CD4-positive, alpha-beta T cell (primary cell): ENCODE data around the gene VIPR2. TPM values are rescaled to one million over a fixed set of nuclear protein-coding genes. Genes with fewer than 3 reads are reported as not detected.

Experiments used
- ATAC-seq: fragments of 200-7000 bp; cut with Tn5 transposase; one replicate; pipeline ENCODE4 v1.10.0; 2022; ENCODE audit warnings: mild to moderate bottlenecking; ENCODE audit not compliant: poor library complexity
- CTCF ChIA-PET: fragments of 350-600 bp; sonication (Branson Sonifier 250); formaldehyde crosslinking; loops from one replicate; lab custom pipeline; 2021; ENCODE audit warnings: antibody characterized with exemption, inconsistent platforms; lab: Charles Lee
- POLR2A ChIA-PET: fragments of 350-600 bp; sonication (Branson Sonifier 250); formaldehyde crosslinking; loops from one replicate; lab custom pipeline; 2021; ENCODE audit warnings: antibody characterized with exemption, inconsistent platforms; lab: Charles Lee
- DNase-seq, 14 experiments: peaks; one replicate each; pipeline ENCODE4 v3.0.0-alpha.2; 2013 to 2020; ENCODE audit warnings: mixed read lengths in 2 of 14
- H3K27ac ChIP-seq, 2 donors: one replicate each; pipeline versions ENCODE4 v1.5.1 to v1.7.0; 2013; ENCODE audit warnings: low read length in 2 of 2, low read depth in 1 of 2, mild to moderate bottlenecking in 1 of 2
- H3K27me3 ChIP-seq, 2 experiments: 1 replicate in 1 of 2; 2 replicates in 1 of 2; pipeline versions ENCODE4 v1.6.1 to v1.7.0; 2013; ENCODE audit warnings: low read length in 2 of 2, control low read depth in 1 of 2, mild to moderate bottlenecking in 1 of 2, moderate library complexity in 1 of 2; ENCODE audit not compliant: insufficient read depth in 2 of 2, control insufficient read depth in 1 of 2
- H3K36me3 ChIP-seq: one replicate; pipeline ENCODE4 v1.6.1; 2013; ENCODE audit warnings: low read length, control low read depth; ENCODE audit not compliant: insufficient read depth
- H3K4me1 ChIP-seq: one replicate; pipeline ENCODE4 v1.6.1; 2013; ENCODE audit warnings: low read length, control low read depth; ENCODE audit not compliant: insufficient read depth
- H3K4me3 ChIP-seq: one replicate; pipeline ENCODE4 v1.5.1; 2013; ENCODE audit warnings: mild to moderate bottlenecking, low read length, moderate library complexity
- H3K9me3 ChIP-seq, 2 experiments: 1 replicate in 1 of 2; 2 replicates in 1 of 2; pipeline versions ENCODE4 v1.6.1 to v1.7.0; 2013; ENCODE audit warnings: low read length in 2 of 2, mild to moderate bottlenecking in 2 of 2, control low read depth in 1 of 2, moderate library complexity in 1 of 2; ENCODE audit not compliant: control insufficient read depth in 1 of 2, insufficient read depth in 1 of 2
- H3K27ac Mint-ChIP-seq: one replicate; pipeline ENCODE4 v1.8.0; 2020; ENCODE audit warnings: mixed read lengths
- H3K27me3 Mint-ChIP-seq: one replicate; pipeline ENCODE4 v1.8.0; 2021; ENCODE audit warnings: mixed read lengths
- H3K36me3 Mint-ChIP-seq: one replicate; pipeline ENCODE4 v1.8.0; 2021; ENCODE audit warnings: low read depth, mixed read lengths
- H3K4me1 Mint-ChIP-seq: one replicate; pipeline ENCODE4 v1.8.0; 2021; ENCODE audit warnings: low read depth, mixed read lengths
- H3K4me3 Mint-ChIP-seq: one replicate; pipeline ENCODE4 v1.8.0; 2020; ENCODE audit warnings: mild to moderate bottlenecking, mixed read lengths
- H3K9me3 Mint-ChIP-seq: one replicate; pipeline ENCODE4 v1.8.0; 2020; ENCODE audit warnings: mixed read lengths
- CTCF ChIP-seq: fragments of 200-600 bp; IDR thresholded peaks from one replicate; pipeline ENCODE4 v1.8.0; 2022; ENCODE audit warnings: antibody characterized with exemption, mild to moderate bottlenecking
- intact Hi-C, 2 experiments: fragments of 100-400 bp; cut with DNase I in 1 of 2; cut with micrococcal nuclease in 1 of 2; formaldehyde crosslinking; loops; one replicate each; pipeline versions ENCODE4 v1.15.1 to v1.9.0; 2023 to 2025; cut with DNase I, micrococcal nuclease
- total RNA-seq, 174 experiments: library from RNA in 2 of 174; stranded (reverse) in 2 of 174; gene quantifications; one replicate each; pipeline ENCODE4 v1.2.3 and lab custom pipeline; 2021 to 2026

The VIPR2 gene
- total RNA-seq, 2 experiments from 2014 or later = 0.59 to 0.80 TPM

DNA sequence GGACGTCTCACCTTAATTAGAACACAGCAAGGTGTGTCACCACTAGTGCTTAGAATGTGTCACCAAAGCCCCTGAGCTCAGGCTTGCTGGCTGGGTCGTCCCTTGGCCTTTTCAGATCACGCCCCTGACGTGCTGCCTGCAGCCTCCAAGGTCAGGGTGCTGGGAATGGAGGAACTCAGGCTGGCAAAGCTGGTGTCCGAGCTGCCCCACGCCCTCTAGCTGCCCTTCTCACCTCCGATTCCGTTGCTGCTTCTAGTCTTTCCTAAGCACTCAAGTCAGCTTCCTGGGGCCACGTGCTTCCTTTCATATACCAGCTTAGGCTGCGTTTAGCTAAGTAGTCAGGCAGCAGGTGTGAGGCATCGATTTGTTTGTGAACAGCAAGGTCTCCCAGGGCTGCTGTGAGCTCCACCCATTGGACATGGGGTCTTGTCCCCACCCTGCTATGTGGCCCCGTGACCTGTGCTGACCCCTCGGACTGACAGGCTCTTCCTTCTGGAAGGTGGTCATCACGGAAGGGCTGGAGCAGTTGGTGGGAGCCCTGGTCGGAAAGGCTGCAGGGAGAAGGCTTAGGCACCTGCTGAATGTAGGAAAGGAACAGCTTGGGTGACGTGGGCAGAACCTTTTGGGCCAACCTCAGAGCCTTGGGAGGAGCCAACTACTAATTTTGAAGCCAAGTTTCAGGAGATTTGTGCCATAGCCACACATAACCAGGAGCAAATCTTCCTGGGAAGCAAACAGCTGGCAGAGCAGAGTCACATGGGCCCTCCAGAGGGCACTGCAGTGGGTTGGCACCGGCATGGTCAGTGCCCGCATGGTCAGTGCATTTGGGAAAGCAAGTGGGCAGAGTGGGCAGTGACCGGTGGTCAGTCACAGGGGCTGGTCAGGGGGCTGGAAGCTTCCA lies 28.8 kb downstream of the VIPR2 start:
- H3K27me3 Mint-ChIP-seq = peaks cover 7% of the 10 kb centered on the region
- peak in 1 of 14 experiments; percentile 29 for DNase-seq
- POLR2A ChIA-PET = no interaction called here

DNA sequence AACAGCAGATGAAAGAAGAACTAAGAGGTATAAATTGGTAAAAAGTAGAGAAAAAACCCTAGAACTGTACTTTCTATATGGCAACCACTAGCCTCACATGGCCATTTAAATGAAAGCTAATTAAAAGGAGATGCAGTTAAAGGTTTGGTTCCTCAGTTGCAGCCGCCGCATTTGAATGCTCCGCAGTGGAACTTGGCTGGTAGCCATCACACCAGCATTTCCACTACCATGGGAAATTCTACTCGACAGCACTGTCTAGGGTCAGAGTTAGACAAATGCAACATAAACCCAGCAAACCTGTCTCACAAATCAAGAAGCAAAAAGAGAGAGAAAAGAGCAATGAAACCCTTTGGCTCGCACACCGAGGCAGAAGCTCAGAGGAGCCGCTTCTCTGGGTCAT lies 29.7 kb downstream of the VIPR2 start:
- ChIA-PET POLR2A (no interaction called here), CTCF (no interaction called here)
- H3K27ac Mint-ChIP-seq = no peak overlapping the region
- H3K36me3 ChIP-seq = no peaks in the 10 kb centered on the region
- peaks cover 26% of the 10 kb centered on the region for H3K4me1 Mint-ChIP-seq
- no peaks in the 10 kb centered on the region for H3K9me3 Mint-ChIP-seq
- ATAC-seq = no peak
- TF ChIP-seq CTCF = no peak
- H3K4me1 ChIP-seq = peaks cover 9% of the 10 kb centered on the region
- H3K36me3 Mint-ChIP-seq = no peaks in the 10 kb centered on the region
- peaks cover 3% of the 10 kb centered on the region in 2 experiments for H3K27me3 ChIP-seq
- H3K27me3 Mint-ChIP-seq = peaks cover 7% of the 10 kb centered on the region
- H3K27ac ChIP-seq = no peak overlapping the region
- no peak for DNase-seq
- no peak overlapping the region for H3K4me3 Mint-ChIP-seq
- intact Hi-C loops = no loop called here
- H3K9me3 ChIP-seq = peaks cover 0 to 18% of the 10 kb centered on the region in 2 experiments
- no peak overlapping the region for H3K4me3 ChIP-seq

More for the DNA sequence above, 28.8 kb downstream of the VIPR2 start:
- H3K9me3 Mint-ChIP-seq = no peaks in the 10 kb centered on the region
- H3K4me3 Mint-ChIP-seq = no peak overlapping the region
- no peak for TF ChIP-seq CTCF
- peaks cover 9% of the 10 kb centered on the region for H3K4me1 ChIP-seq
- no peaks in the 10 kb centered on the region for H3K36me3 Mint-ChIP-seq
- H3K36me3 ChIP-seq = no peaks in the 10 kb centered on the region
- intact Hi-C loops = no loop called here
- no peak overlapping the region for H3K4me3 ChIP-seq
- H3K27ac ChIP-seq = no peak overlapping the region
- peaks cover 26% of the 10 kb centered on the region for H3K4me1 Mint-ChIP-seq
- H3K27me3 ChIP-seq = peaks cover 3% of the 10 kb centered on the region in 2 experiments
- H3K9me3 ChIP-seq = peaks cover 0 to 18% of the 10 kb centered on the region in 2 experiments
- ATAC-seq = no peak
- CTCF ChIA-PET = no interaction called here
- H3K27ac Mint-ChIP-seq = no peak overlapping the region

GRCh38 chr7:159114096-159114495 lies 30.6 kb downstream of the VIPR2 start:
- Histone ChIP-seq H3K9me3 (peaks cover 0 to 15% of the 10 kb centered on the region in 2 experiments), H3K27me3 (peaks cover 3% of the 10 kb centered on the region in 2 experiments), H3K36me3 (no peaks in the 10 kb centered on the region), H3K27ac (no peak overlapping the region), H3K4me3 (no peak overlapping the region), H3K4me1 (peaks cover 9% of the 10 kb centered on the region)
- intact Hi-C loops = no loop called here
- Mint-ChIP-seq H3K4me3 (no peak overlapping the region), H3K9me3 (no peaks in the 10 kb centered on the region), H3K27ac (no peak overlapping the region), H3K27me3 (peaks cover 7% of the 10 kb centered on the region), H3K4me1 (peaks cover 26% of the 10 kb centered on the region), H3K36me3 (no peaks in the 10 kb centered on the region)
- DNase-seq (peak in 1 of 14 experiments; percentile 21), ATAC-seq (no peak)
- TF ChIP-seq CTCF = no peak
- POLR2A ChIA-PET = no interaction called here
- CTCF ChIA-PET = no interaction called here
